ENCODE results near the gene SPAST.
"Not testable (repeated sequence)": the region's sequence is repeated elsewhere in the genome, so short reads cannot be mapped to it uniquely, and the experiment has no call there.

SPAST gene

GRCh38 chr2:32172870-32173269, 109.5 kb downstream of the SPAST start:
- DNase-seq (ENCODE audit: low read depth): no peak
- TF ChIP-seq, protein P1, sequence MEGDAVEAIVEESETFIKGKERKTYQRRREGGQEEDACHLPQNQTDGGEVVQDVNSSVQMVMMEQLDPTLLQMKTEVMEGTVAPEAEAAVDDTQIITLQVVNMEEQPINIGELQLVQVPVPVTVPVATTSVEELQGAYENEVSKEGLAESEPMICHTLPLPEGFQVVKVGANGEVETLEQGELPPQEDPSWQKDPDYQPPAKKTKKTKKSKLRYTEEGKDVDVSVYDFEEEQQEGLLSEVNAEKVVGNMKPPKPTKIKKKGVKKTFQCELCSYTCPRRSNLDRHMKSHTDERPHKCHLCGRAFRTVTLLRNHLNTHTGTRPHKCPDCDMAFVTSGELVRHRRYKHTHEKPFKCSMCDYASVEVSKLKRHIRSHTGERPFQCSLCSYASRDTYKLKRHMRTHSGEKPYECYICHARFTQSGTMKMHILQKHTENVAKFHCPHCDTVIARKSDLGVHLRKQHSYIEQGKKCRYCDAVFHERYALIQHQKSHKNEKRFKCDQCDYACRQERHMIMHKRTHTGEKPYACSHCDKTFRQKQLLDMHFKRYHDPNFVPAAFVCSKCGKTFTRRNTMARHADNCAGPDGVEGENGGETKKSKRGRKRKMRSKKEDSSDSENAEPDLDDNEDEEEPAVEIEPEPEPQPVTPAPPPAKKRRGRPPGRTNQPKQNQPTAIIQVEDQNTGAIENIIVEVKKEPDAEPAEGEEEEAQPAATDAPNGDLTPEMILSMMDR (conservative IDR thresholded peaks at IDR 0.05; ENCODE audit: low read depth, low read length): no peak
- no peak overlapping the region for H3K4me3 ChIP-seq (ENCODE audit: low read length)

DNA sequence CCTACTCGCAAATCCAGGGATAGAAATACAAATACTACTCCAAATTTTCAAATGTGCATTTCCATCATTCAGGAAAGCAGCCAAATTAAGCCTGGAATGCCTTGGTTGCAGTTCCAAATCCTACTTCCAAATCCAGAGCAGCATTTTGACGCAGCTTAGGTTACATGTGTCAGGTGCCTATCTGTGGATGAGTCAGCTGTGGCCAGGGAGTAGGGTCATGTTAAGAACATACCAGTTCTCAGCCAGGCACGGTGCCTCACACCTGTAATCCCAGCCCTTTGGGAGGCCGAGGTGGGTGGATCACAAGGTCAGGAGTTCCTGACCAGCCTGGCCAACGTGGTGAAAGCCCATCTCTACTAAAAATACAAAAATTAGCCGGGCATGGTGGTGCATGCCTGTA, 119.3 kb downstream of the SPAST start:
- no peak overlapping the region for H3K4me3 ChIP-seq (ENCODE audit: low read length)
- TF ChIP-seq, protein P1 (conservative IDR thresholded peaks at IDR 0.05; ENCODE audit: low read depth, low read length): no peak

GRCh38 chr2:32189011-32189410, 125.7 kb downstream of the SPAST start:
- TF ChIP-seq, protein P1 (conservative IDR thresholded peaks at IDR 0.05; ENCODE audit: low read depth, low read length): no peak
- DNase-seq (ENCODE audit: low read depth): no peak
- H3K4me3 ChIP-seq (ENCODE audit: low read length): no peak overlapping the region

More for the DNA sequence above, 119.3 kb downstream of the SPAST start:
- DNase-seq (ENCODE audit: low read depth): no peak

- no peak overlapping the region for H3K4me3 ChIP-seq (ENCODE audit: low read length)
- TF ChIP-seq, protein P1 (conservative IDR thresholded peaks at IDR 0.05; ENCODE audit: low read depth, low read length): no peak
- no peak for DNase-seq (ENCODE audit: low read depth)
Observed at GRCh38 chr2:32192418-32192817, 129.1 kb downstream of the SPAST start.

GRCh38 chr2:32200814-32201213, 137.5 kb downstream of the SPAST start:
- TF ChIP-seq, protein P1 (conservative IDR thresholded peaks at IDR 0.05; ENCODE audit: low read depth, low read length): no peak
- DNase-seq (ENCODE audit: low read depth): no peak
- H3K4me3 ChIP-seq (ENCODE audit: low read length): no peak overlapping the region

- not testable (repeated sequence) for DNase-seq (ENCODE audit: low read depth); H3K4me3 ChIP-seq (ENCODE audit: low read length)
Observed at GRCh38 chr2:32203428-32203827, 140.1 kb downstream of the SPAST start.
